ENCODE data around the gene POC1B.

The POC1B gene

DNA sequence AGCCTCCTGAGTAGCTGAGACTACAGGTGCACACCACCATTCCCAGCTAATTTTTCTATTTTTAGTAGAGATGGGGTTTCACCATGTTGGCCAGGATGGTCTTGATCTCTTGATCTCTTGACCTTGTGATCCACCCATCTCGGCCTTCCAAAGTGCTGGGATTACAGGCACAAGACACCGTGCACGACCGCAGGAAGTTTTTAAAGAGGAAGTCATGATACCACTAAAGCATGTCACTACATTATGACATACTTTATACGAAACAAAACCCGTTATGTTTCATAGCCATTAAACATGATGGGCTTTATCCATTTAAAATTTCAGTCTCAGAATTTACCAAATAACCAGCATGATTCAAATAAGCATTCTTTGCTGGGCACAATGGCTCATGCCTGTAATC is 89.8 kb downstream of the POC1B start:
- TF ChIP-seq, protein P1, sequence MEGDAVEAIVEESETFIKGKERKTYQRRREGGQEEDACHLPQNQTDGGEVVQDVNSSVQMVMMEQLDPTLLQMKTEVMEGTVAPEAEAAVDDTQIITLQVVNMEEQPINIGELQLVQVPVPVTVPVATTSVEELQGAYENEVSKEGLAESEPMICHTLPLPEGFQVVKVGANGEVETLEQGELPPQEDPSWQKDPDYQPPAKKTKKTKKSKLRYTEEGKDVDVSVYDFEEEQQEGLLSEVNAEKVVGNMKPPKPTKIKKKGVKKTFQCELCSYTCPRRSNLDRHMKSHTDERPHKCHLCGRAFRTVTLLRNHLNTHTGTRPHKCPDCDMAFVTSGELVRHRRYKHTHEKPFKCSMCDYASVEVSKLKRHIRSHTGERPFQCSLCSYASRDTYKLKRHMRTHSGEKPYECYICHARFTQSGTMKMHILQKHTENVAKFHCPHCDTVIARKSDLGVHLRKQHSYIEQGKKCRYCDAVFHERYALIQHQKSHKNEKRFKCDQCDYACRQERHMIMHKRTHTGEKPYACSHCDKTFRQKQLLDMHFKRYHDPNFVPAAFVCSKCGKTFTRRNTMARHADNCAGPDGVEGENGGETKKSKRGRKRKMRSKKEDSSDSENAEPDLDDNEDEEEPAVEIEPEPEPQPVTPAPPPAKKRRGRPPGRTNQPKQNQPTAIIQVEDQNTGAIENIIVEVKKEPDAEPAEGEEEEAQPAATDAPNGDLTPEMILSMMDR (IDR thresholded peaks at IDR 0.05; ENCODE audit: insufficient read depth, missing control alignments), result no peak
- DNase-seq (ENCODE audit: insufficient read length, low spot score) (no peak), FAIRE-seq (no peak)

DNA sequence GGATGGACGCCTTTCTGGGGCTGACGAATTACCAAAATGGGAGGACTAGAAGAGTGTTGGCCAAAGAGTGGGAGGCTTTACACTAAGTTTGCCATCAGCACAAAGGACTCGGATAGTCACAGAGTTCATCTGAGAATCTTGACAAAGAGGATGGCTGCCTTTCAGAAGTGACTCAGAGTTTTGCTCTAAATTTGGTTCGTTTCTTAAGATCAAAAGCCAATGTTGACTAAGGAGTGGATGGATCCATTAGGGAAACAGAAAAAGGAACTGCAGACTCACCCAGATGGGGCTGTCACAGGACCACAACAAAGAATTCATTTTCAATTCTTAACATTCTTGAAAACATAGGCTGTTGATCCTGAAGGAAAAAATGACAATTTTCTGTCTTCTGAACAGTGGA is 92.2 kb downstream of the POC1B start:
- FAIRE-seq, result no peak
- TF ChIP-seq, protein P1 (IDR thresholded peaks at IDR 0.05; ENCODE audit: insufficient read depth, missing control alignments), result no peak
- DNase-seq (ENCODE audit: insufficient read length, low spot score), result no peak

DNA sequence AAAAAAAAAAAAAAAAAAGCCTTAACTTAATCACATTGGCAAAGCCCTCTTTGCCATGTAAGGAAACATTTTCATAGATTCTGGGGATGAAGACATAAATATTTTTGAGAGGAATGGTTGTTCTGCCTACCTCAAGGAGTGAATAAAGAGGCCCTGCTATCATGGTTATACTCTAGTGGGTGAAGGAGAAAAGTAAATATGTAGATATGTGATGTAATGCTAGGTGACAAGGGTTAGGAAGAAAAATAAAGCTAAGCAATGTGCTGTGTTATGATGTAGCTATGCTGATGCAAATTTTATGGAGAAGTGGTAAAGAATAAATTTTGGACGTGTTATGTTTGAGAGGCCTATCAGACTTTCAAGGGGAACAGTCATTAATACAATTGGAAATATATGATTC is 93.5 kb downstream of the POC1B start:
- TF ChIP-seq, protein P1 (IDR thresholded peaks at IDR 0.05; ENCODE audit: insufficient read depth, missing control alignments), result no peak
- DNase-seq (ENCODE audit: insufficient read length, low spot score) (no peak), FAIRE-seq (no peak)

DNA sequence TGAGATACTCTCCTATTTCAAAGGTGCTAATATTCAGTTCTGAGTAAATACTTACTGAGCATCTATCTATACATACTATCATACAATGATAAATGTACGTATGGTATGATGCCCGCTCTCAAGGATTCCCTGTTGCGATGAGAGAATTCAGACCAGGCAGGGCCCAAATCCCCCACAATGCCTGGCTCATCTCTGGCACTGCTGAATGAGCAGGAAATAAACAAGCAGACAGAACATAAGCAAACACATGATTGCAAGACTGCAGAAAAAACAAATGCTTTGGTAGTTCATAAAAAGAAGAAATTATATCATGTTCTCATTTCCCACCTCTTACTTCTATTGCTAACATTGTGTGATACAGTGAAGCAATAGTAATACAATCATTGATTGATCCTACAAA is 96.3 kb downstream of the POC1B start:
- TF ChIP-seq, protein P1 (IDR thresholded peaks at IDR 0.05; ENCODE audit: insufficient read depth, missing control alignments), result no peak
- FAIRE-seq (no peak), DNase-seq (ENCODE audit: insufficient read length, low spot score) (no peak)

DNA sequence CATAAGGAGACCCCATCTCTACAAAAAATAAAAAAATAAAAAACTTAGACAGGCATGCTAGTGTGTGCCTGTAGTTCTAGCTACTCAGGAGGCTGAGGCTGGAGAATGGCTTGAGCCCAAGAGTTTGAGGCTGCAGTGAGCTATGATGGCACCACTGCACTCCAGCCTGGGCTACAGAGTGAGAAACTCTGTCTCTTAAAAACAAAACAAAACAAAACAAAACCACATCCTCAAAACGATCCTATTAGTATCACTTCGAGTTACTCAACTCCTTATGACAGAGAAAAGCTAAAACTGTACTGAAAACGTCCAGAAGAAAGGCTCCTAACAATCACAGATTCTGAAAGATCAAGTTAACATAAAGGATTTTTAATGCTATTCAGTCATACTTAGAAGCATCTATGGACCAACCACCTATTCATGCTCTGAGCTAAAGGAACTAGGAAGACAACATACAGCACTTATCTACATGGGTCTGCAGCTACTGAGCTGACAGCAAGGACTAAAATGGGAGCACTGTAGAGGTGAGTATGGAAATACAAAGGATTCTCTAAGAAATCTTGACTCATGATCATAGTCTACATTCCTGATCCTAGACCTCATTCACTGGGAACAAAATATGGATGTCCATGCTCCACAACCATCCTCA is 98.2 kb downstream of the POC1B start:
- no peak for FAIRE-seq
- no peak for DNase-seq (ENCODE audit: insufficient read length, low spot score)
- TF ChIP-seq, protein P1 (IDR thresholded peaks at IDR 0.05; ENCODE audit: insufficient read depth, missing control alignments), result no peak

DNA sequence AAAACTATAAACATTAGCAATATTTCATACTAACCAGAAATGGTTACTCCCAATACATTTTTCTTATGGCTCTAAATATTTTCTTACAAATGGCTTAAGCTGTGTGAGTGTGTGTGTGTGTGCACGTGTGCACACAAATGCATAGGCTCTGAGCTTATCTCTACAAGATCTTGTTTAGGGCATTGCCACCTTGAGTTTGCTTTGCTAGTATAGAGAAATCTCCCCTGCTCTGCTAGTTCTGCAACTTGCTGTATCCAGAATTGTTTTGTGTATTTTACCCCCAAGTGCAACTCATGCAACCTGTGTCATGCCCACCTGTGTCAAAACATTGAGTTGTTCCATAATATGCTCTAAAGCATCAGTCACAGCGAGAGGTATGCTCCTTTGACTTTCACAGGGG is 101.0 kb downstream of the POC1B start:
- TF ChIP-seq, protein P1 (IDR thresholded peaks at IDR 0.05; ENCODE audit: insufficient read depth, missing control alignments), result no peak
- FAIRE-seq (no peak), DNase-seq (ENCODE audit: insufficient read length, low spot score) (no peak)

DNA sequence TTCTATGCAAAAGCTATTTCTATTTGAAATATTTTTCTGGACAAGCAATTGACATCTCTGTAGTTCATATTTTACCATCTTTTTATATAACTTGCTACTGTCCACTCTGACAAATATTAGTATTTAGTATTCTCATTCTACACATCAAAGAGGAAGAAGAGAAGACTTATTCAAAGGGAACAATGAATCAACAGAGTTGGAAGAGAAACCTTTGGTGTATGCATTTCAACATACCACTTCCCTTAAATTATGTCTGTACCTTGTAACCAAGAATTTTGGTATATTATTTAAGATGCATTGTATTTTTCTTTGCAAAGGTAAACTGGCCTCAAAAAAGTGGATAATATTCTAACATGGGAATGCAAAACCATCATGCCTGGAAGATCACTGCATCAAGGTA is 101.5 kb downstream of the POC1B start:
- TF ChIP-seq, protein P1 (IDR thresholded peaks at IDR 0.05; ENCODE audit: insufficient read depth, missing control alignments), result no peak
- FAIRE-seq, result no peak
- DNase-seq (ENCODE audit: insufficient read length, low spot score), result no peak
